HepG2 (cell line): ENCODE measurements around the gene OGFR. TPM values are rescaled to one million over a fixed set of nuclear protein-coding genes. Genes with fewer than 3 reads are reported as not detected.

Experiments used
- CSRNP2 ChIP-seq: sonication (generic); formaldehyde crosslinking; conservative IDR thresholded peaks from 2 replicates; pipeline ENCODE4 v1.8.0; 2022; ENCODE audit warnings: low read depth, missing genetic modification reagents
- FOXK2 ChIP-seq: fragments of 450-650 bp; IDR thresholded peaks from 2 replicates; pipeline ENCODE4 v1.6.1; 2016
- HMG20B ChIP-seq: conservative IDR thresholded peaks from 2 replicates; pipeline ENCODE4 v1.6.1; 2016; ENCODE audit warnings: missing genetic modification reagents, missing compliant biosample characterization
- KIAA2018 ChIP-seq: sonication (generic); formaldehyde crosslinking; IDR thresholded peaks from 2 replicates; pipeline ENCODE4 v1.5.0; 2020; ENCODE audit warnings: mild to moderate bottlenecking, missing genetic modification reagents, borderline replicate concordance
- SMAD1 ChIP-seq: sonication (generic); formaldehyde crosslinking; IDR thresholded peaks from 2 replicates; pipeline ENCODE4 v1.4.0; 2020; ENCODE audit warnings: missing genetic modification reagents, low read depth, mild to moderate bottlenecking, borderline replicate concordance
- ZNF318 ChIP-seq: sonication (generic); formaldehyde crosslinking; IDR thresholded peaks from 2 replicates; pipeline ENCODE4 v1.4.0; 2020; ENCODE audit warnings: mild to moderate bottlenecking, missing genetic modification reagents
- ZNF788 ChIP-seq: sonication (generic); formaldehyde crosslinking; IDR thresholded peaks from 2 replicates; pipeline ENCODE4 v1.5.0; 2020; ENCODE audit warnings: mild to moderate bottlenecking, missing genetic modification reagents, borderline replicate concordance
- ZNF891 ChIP-seq: sonication (generic); formaldehyde crosslinking; IDR thresholded peaks from 2 replicates; pipeline ENCODE4 v1.5.0; 2020; ENCODE audit warnings: mild to moderate bottlenecking, missing genetic modification reagents
- ZSCAN21 ChIP-seq: sonication (generic); formaldehyde crosslinking; IDR thresholded peaks from 2 replicates; pipeline ENCODE4 v1.8.0; 2022; ENCODE audit warnings: mild to moderate bottlenecking, missing genetic modification reagents, moderate library complexity, borderline replicate concordance
- polyA plus RNA-seq, 8 experiments: library from polyadenylated mRNA; depleted of rRNA in 3 of 8; stranded (reverse) in 7 of 8; unstranded in 1 of 8; fragments of >200 nt; fragmentation: Illumina TruSeq in 4 of 8; extraction: Trizol in 4 of 8; gene quantifications; 2 replicates each; pipeline versions ENCODE4 v1.2.1 to v1.2.3, GENCODE V29; 2011 to 2016; ENCODE audit warnings: low read depth in 4 of 8, missing spikeins in 1 of 8, mixed read lengths in 1 of 8; ENCODE audit not compliant: insufficient read depth in 1 of 8
- total RNA-seq, 5 experiments: library from RNA; depleted of rRNA; stranded (reverse); fragments of >200 nt; fragmentation: Illumina TruSeq; extraction: Trizol; gene quantifications; 2 replicates each; pipeline ENCODE4 v1.2.3, GENCODE V29; 2016; ENCODE audit warnings: low read depth in 1 of 5

Gene OGFR
- total and polyA plus RNA-seq, 2 of the 13 experiments (the other 11 are each of a cell fraction or from before 2014, with no cell fraction given) = 47.7 to 81.8 TPM

- no peak for TF ChIP-seq KIAA2018 (CRISPR knock-in tag)
- TF ChIP-seq SMAD1 = 0 out of 2 replicates have a peak, but pooled peaks have one; percentile 33
- TF ChIP-seq CSRNP2 (CRISPR knock-in tag) = no peak
- TF ChIP-seq ZSCAN21 = no peak
- no peak; the same call in 1 of the 2 replicates for TF ChIP-seq ZNF318 (CRISPR knock-in tag)
- TF ChIP-seq HMG20B (CRISPR knock-in tag) = no peak
- TF ChIP-seq ZNF891 (CRISPR knock-in tag) = no peak; the same call in 1 of the 2 replicates
- peak; percentile 21; the same call in 1 of the 2 replicates for TF ChIP-seq ZNF788
- no peak for TF ChIP-seq FOXK2
These were observed 10.7 kb downstream of the OGFR start (continued) for GRCh38 chr20:62815066-62815991.
